Keratinocyte (primary cell): ENCODE measurements around the gene HPS4.

Source experiments
- CTCF ChIP-seq, 3 experiments: IDR thresholded peaks in 1 of 3; conservative IDR thresholded peaks in 1 of 3; optimal IDR thresholded peaks in 1 of 3; 2 replicates in 2 of 3; 3 replicates in 1 of 3; pipeline versions ENCODE3 to v1.5.1; 2011; ENCODE audit warnings: low read length in 3 of 3, mild to moderate bottlenecking in 3 of 3, moderate library complexity in 2 of 3, control low read depth in 1 of 3, inconsistent platforms in 1 of 3; ENCODE audit not compliant: insufficient read depth in 2 of 3; ENCODE audit errors: extremely low read depth in 1 of 3
- EZH2 ChIP-seq: IDR thresholded peaks from one replicate; pipeline ENCODE4 v1.6.1; 2012; ENCODE audit warnings: inconsistent platforms, mild to moderate bottlenecking, low read length, moderate library complexity

GRCh38 chr22:26499188-26499703, 15.7 kb upstream of the HPS4 start:
- TF ChIP-seq EZH2 (no peak), CTCF (optimal IDR thresholded peaks at IDR 0.05 in 1 of 3, IDR thresholded peaks at IDR 0.05 in 1 of 3, conservative IDR thresholded peaks at IDR 0.05 in 1 of 3; ENCODE audit: extremely low read depth in 1 of 3, insufficient read depth in 2 of 3, low read length in 3 of 3) (no peak)
